ENCODE results near the gene CACNG8.

DNA sequence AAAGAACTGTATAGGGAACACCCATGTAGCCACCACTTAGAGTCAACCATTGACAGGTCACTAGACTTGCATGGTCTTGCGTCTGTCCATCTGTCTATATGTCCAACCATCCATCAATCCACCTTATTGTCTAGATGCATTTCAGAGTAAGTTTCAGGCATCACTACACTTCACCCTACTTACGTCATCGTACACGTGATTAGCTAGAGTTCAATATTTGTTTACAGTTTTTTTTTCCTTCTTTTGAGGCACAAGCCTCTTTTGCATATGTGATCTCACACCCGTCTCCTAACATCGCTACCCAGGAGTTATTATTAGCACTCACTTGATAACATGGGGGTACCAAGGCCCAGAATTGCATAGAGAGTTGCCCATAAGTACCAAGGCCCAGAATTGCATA is 46.7 kb upstream of the CACNG8 start:
- TF ChIP-seq POLR2AphosphoS5 (IDR thresholded peaks at IDR 0.05; ENCODE audit: low read depth, low read length) (no peak), SIN3A (IDR thresholded peaks at IDR 0.05; ENCODE audit: borderline replicate concordance, insufficient read depth, low read length) (no peak), TAF1 (IDR thresholded peaks at IDR 0.05; ENCODE audit: borderline replicate concordance, insufficient read depth, low read length) (no peak)
